HG03432 (cell line): ENCODE measurements around the gene CD69.
"Not testable (repeated sequence)": the region's sequence is repeated elsewhere in the genome, so short reads cannot be mapped to it uniquely, and the experiment has no call there.

ENCODE experiments used
- ATAC-seq: cut with Tn5 transposase; IDR thresholded peaks from one replicate; pipeline ENCODE4 v1.9.1; 2021; ENCODE audit warnings: mild to moderate bottlenecking, moderate library complexity; ENCODE audit not compliant: unreplicated experiment

CD69 gene

GRCh38 chr12:9724023-9724422 lies 36.7 kb downstream of the CD69 start:
- ATAC-seq, result no peak

GRCh38 chr12:9721394-9722092 lies 39.2 kb downstream of the CD69 start:
- ATAC-seq, result peak; percentile 64

GRCh38 chr12:9719790-9720189 lies 40.9 kb downstream of the CD69 start:
- ATAC-seq, result peak; percentile 27

GRCh38 chr12:9718968-9719367 lies 41.7 kb downstream of the CD69 start:
- no peak for ATAC-seq

GRCh38 chr12:9717070-9717925 lies 43.4 kb downstream of the CD69 start:
- peak; percentile 34 for ATAC-seq

GRCh38 chr12:9713032-9713558 lies 47.6 kb downstream of the CD69 start:
- ATAC-seq, result peak; percentile 73

- no peak for ATAC-seq
Observed at GRCh38 chr12:9711664-9712063, 49.0 kb downstream of the CD69 start.

- no peak for ATAC-seq
Observed at GRCh38 chr12:9710584-9711375, 49.9 kb downstream of the CD69 start.

- no peak for ATAC-seq
Observed at GRCh38 chr12:9708853-9709252, 51.8 kb downstream of the CD69 start.

- no peak for ATAC-seq
Observed at GRCh38 chr12:9707864-9708808, 52.6 kb downstream of the CD69 start.

- no peak for ATAC-seq
Observed at GRCh38 chr12:9707356-9707755, 53.3 kb downstream of the CD69 start.

- ATAC-seq, result no peak
Observed at GRCh38 chr12:9706086-9706685, 54.5 kb downstream of the CD69 start.

- not testable (repeated sequence) for ATAC-seq
Observed at GRCh38 chr12:9704561-9704960, 56.1 kb downstream of the CD69 start.
